A172 (cell line): ENCODE measurements around the gene ARHGAP18. TPM values are rescaled to one million over a fixed set of nuclear protein-coding genes. Genes with fewer than 3 reads are reported as not detected.

Experiments used
- DNase-seq: peaks from one replicate; pipeline ENCODE4 v3.0.0-alpha.2; 2015; ENCODE audit warnings: low spot score
- total RNA-seq: library from RNA; depleted of rRNA; stranded (reverse); fragments of >200 nt; shearing (Covaris generic); gene quantifications from 2 replicates; pipeline ENCODE4 v1.2.3, GENCODE V29; 2014

Gene ARHGAP18
- total RNA-seq, 1 experiment from 2014 or later = 140 TPM

DNA sequence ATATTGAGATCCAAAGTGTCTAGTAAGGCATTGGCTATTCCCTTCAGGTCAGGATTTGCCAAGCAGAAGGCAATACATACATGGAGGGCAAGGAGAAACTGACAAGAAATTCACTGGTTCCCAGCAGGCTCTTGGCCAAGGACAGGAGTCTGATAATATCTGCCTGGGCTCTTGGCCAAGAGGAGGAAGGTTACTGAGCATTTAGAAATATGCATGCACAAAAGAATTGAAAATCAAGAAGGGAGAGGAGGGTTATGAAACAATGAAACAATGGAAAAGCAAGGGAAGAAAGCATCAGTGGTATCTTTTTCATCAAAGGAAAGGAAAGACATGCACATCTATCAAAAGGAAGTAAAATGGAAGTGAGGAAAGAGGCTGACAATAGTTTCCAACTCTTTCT lies 42.4 kb downstream of the ARHGAP18 start:
- DNase-seq = no peak

DNA sequence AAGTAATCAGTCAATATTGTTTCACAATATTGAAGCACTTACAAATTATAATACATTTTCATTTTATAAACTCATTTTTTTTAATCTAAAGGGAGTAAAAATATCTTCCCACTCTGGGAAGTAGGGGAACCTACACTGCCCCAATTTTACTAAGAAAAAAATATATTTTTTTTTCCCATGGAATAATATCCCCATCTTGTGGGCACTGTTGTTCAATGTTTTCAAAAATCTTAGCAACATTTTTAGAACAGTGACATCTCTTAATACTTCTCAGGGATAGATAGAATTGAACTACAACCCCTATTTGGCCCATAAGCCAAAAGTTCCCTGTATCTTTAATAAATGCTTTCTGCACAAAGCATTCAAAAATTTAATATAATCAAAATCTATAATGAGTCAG lies 42.9 kb downstream of the ARHGAP18 start:
- DNase-seq = no peak

DNA sequence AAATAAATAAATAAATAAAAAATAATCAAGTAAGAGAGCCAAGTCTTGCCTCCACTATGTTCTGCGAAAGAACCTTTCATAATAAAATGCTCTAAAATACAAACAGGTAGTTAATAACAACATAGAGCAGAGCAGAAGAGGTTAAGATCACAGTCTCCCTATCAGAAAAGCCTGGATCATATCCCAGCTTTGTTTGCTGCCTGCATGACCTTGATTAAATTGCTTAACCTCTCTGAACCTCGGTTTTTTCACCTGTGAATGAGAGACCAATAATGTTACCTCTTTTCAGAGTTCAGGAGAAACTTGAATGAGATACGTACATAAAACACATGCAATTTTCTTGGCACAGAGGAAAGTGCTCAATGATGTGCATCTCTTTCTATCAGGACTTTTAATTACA lies 44.4 kb downstream of the ARHGAP18 start:
- no peak for DNase-seq

GRCh38 chr6:129663531-129663930 lies 46.4 kb downstream of the ARHGAP18 start:
- no peak for DNase-seq

DNA sequence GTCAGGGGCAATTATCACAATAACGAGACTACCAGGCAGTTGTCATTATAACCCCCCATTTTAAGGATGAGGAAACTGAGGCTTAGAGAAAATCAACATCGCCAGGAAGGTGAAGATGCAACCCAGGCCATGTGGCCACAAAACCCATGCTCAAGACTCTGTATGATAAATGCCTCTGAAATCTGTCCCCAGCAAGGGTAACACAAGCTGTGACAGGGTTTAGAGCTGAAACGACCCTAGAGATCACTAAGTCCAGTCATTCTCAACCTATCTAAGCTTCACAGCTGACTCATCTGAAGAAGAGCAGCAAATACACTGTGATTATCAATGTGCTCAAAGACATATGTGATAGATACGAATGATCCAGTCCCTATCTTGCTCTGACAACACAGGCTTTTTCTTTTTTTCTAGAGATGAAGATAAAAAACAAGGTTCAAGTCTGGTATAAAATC lies 47.0 kb downstream of the ARHGAP18 start:
- no peak for DNase-seq

DNA sequence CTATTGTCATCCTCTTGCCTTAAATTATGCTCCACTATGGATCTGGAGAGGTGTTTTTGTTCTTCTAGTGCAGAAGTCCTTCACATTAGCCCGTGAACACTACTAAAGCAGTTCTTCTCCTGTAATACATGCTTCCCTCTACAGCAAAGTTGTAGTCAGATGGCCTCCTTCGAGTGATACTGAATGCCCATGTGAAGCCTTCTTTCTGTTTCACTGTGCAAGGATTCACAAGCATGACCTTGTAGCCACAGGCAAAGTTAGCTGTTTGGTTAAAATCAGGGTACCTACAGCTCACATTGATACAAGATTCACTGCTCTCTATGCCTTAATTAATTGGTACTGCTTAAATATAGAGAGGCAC lies 47.6 kb downstream of the ARHGAP18 start:
- no peak for DNase-seq

DNA sequence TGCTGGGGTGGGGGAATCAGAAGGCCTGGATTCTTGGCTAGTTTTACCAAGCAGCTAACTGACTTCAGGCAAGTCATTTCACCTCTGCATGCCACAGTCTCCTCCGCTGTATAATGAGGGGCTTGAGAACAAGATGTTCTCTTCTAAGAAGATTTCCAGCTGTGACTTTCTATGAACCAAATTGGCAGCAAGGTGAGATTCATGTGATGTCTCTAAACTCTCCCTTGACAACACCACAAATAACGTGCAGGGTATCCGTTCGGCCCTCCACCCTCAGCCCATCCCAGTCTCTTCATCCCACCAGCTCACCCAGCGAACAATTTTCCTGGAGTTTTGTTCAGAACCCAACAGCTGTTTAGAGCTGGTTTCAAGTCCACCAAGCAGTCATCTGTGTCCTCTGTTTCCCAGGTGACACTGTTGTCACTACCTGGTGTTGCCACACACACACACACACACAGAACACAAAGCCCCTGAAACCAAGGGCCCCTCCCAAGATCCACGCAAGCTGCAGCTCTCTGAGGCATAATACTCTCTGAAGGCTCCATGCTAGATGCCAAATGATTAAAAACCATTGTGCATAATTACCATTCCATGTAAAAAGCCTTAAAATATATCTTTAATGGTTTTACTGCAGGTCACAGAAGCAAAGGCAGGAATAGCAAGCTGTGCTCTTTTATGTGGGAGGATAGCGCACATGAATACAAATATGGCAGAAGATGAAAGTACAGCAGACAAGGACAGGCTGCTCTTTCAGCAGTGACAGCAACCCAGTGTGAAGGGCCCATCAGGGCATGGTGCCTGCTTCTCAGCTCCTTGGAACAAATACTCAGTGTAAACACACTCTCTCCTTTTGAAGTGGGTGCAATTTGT lies 48.2 kb downstream of the ARHGAP18 start:
- DNase-seq = no peak

- no peak for DNase-seq
Observed at GRCh38 chr6:129660346-129660676, 49.7 kb downstream of the ARHGAP18 start.

DNA sequence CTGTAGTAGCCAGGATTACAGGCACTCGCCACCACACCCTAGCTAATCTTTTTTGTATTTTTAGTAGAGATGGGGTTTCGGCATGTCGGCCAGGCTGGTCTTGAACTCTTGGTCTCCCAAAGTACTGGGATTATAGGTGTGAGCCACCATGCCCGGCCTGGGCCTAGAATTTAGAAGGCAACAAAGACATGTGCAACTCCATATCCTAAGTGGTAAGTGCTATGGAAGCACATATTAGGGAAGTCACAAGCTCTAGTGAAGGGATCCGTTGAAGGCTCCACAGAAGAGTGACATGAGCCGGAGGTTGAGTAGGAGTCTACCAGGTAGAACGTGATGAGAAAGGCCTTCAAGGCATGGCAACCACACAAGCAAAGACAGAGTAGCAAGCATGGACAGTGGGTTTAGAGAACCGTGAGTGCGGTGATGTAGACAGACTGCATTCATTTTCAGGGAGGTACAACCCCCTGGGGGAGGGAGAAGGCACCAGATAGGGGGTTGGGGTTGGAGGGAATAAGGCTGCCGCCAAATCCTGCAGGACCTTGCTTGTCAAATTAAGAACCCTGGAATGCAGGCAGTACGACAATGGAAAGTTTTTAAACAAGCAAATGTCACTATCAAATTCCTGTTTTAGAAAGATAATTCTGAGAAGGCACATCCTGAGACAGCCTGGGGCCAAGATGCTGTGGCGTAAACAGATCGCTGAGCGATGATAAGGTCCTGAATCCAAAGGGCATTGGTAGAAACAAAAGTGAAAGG lies 50.2 kb downstream of the ARHGAP18 start:
- DNase-seq = peak; percentile 61

DNA sequence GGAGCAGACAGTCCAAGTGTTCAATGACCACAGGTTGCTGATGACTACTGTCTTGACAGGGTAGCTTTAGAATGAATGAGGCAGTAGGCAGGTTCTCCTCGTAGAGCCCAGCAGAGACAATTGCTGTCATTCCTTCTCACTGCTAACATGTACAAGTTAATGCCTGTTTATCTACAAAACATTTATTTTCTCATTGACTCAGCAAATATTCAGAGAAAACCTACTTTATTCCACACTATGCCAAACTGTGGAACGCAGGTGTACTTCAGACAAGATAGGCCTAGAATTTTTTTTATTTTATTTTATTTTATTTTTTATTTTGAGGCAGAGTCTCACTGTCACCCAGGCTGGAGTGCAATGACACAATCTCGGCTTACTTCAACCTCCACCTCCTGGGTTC lies 50.8 kb downstream of the ARHGAP18 start:
- no peak for DNase-seq

DNA sequence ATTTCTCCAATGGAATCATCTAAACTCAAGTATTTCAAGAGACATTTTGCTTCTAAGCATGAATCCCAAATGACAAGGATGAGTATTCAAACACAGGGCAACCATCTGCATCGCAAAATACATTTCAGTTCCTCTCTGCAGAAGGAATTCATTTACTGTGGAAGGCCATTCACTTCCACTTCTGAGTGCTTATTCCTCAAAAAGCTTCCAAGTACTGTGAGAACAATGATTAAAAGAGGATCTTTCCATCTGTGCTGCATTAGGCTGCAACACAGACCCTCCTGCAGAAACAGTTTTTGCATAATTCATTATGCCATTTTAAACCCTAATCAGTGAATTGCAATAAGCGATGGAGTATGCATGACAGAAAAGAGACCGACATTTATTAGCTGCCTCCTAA lies 52.5 kb downstream of the ARHGAP18 start:
- DNase-seq = no peak

DNA sequence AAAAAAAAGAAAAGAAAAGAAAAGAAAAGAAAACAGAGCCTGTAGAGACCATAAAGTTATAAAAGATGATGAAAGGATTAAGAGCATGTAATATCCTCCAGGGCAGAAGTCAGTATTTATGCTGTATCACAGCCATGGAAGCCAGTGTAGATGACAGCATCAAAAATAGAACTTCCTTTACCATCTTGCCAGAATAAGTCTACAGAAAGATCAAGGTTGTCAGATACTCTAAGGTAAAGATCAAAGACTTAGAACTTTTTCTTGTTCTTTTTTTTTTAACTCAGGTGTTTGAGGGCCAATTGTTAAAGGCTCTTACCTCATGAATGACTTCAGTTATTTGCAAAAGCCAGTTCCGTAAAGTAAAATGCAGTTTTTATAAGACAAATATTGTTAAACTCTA lies 54.6 kb downstream of the ARHGAP18 start:
- no peak for DNase-seq

- DNase-seq = no peak
Observed at GRCh38 chr6:129653746-129654145, 56.2 kb downstream of the ARHGAP18 start.

- DNase-seq = no peak
Observed at GRCh38 chr6:129653229-129653628, 56.7 kb downstream of the ARHGAP18 start.

DNA sequence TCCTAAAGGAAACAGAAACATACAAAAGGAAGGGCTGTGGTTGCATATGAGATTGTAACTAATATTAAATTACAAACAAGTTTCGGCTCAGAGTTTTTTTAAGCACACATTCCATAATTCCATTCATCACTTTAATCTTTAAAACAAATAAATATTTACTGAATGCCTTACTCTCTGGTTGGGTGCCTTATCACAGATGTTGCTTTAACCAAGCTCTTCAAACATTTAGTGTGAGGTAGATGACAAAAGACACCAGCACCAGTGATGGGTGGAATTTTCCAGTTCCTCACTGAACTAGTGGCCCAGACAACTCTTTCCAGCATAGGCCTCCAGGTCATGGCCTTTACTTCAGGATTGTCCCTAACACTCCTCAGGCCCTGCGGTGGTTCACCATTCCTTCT lies 58.7 kb downstream of the ARHGAP18 start:
- no peak for DNase-seq

DNA sequence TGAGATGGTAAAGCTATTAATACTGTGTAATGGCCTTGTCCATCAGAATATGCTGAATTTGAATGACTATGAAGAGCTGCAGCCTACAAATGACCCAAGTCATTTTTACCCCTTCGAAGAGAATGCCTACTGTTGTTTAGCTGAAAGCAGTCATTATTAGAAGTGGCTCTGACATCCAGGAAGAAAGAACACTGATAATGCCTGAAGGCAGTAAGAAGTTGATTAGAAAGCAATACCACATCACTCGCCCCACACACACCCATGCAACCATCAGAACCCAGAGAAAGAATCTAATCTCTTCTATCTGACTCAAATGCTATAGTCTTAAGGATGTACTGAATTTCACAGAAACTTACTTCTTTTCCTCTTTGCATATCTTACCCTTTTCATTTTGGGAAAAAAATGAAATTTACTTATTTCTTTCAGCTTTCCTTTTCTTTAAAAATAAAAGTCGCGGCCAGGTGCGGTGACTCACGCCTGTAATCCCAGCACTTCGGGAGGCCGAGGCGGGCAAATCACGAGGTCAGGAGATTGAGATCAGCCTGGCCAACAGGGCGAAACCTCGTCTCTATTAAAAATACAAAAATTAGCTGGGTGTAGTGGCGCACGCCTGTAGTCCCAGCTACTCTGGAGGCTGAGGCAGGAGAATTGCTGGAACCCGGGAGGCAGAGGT lies 61.0 kb downstream of the ARHGAP18 start:
- DNase-seq = no peak

GRCh38 chr6:129647044-129647443 lies 62.9 kb downstream of the ARHGAP18 start:
- no peak for DNase-seq

DNA sequence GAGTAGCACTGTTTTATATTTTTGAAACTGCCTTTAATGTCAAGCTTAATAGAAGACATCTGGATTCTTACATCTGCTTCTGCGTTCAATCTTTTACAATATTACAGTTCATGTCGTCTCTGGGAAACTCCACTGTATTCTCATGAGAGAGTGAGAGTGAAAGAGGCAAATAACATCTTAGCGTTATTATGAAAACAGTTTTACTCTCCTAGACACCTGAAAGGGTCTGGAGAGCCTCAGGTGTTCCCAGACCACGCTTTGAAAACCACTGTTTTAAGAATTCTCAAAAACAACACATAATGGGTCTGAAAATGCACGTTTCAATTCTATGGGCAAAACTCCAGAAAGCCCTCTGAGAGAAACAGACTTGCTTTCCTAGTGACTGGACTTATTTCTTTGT lies 63.3 kb downstream of the ARHGAP18 start:
- no peak for DNase-seq

- no peak for DNase-seq
Observed at GRCh38 chr6:129645830-129646579, 64.0 kb downstream of the ARHGAP18 start.

DNA sequence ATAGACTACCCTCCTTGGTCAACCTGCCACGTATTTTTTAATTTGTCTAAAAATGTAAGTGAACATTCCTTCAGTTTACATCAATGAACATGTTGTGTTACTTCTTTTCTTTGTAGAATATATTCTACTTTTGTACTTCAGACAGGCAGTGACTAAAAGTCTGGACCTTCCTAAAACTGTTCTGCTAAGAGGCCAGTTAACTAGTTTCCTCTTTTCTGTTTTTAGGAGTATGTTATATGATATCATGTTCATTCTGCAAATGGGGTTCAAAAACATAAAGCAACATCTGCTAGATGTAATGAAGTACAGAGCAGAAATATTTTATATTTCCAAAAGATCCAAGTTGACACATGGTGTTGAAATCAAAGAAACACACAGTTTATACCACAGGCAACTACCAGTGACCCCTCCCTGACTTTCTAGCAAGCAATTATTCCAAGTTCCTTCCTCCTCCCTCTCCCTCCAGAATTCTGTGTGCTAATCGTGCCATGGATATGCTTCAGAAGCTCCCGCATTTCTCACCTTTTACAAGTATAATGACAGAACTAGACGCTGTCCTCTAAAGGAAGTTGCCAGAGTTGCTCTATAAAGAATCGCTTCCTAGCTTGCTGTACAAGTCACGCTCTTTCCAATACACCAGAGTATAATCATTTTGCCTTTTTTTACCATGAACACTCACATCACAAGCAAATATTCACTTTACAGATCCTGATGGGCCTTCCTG lies 64.7 kb downstream of the ARHGAP18 start:
- no peak for DNase-seq

GRCh38 chr6:129644567-129645015 lies 65.4 kb downstream of the ARHGAP18 start:
- peak; percentile 84 for DNase-seq
